ES-I3 (cell line): ENCODE data around the gene MYL12B.
"Not testable (repeated sequence)": the region's sequence is repeated elsewhere in the genome, so short reads cannot be mapped to it uniquely, and the experiment has no call there.

Experiments used
- H3K36me3 ChIP-seq: 2 replicates; pipeline ENCODE4 v1.6.1; 2013; ENCODE audit warnings: mild to moderate bottlenecking, low read length, control low read depth, moderate library complexity; ENCODE audit not compliant: insufficient read depth
- H3K4me1 ChIP-seq: 2 replicates; pipeline ENCODE4 v1.6.1; 2013; ENCODE audit warnings: mild to moderate bottlenecking, control low read depth, low read length; ENCODE audit not compliant: insufficient read depth
- H3K9ac ChIP-seq: 2 replicates; pipeline ENCODE4 v1.6.1; 2013; ENCODE audit warnings: low read depth, mild to moderate bottlenecking, low read length, moderate library complexity
- H3K9me3 ChIP-seq: 2 replicates; pipeline ENCODE4 v1.6.1; 2013; ENCODE audit warnings: mild to moderate bottlenecking, low read length, moderate library complexity; ENCODE audit not compliant: control insufficient read depth, insufficient read depth

Gene MYL12B

GRCh38 chr18:3262234-3263131 is 550 bp downstream of the MYL12B start:
- peaks cover 21% of the 10 kb centered on the region for H3K4me1 ChIP-seq
- H3K9ac ChIP-seq, result peak overlapping the region; percentile 75
- H3K9me3 ChIP-seq, result no peaks in the 10 kb centered on the region
- H3K36me3 ChIP-seq, result no peaks in the 10 kb centered on the region

GRCh38 chr18:3263132-3263700 is 1.3 kb downstream of the MYL12B start:
- H3K9ac ChIP-seq, result peak overlapping the region; percentile 75
- H3K36me3 ChIP-seq, result no peaks in the 10 kb centered on the region
- no peaks in the 10 kb centered on the region for H3K9me3 ChIP-seq
- H3K4me1 ChIP-seq, result peaks cover 24% of the 10 kb centered on the region

GRCh38 chr18:3264362-3264761 is 2.4 kb downstream of the MYL12B start:
- H3K9me3 ChIP-seq, result no peaks in the 10 kb centered on the region
- H3K36me3 ChIP-seq, result no peaks in the 10 kb centered on the region
- H3K9ac ChIP-seq, result no peak overlapping the region
- peaks cover 36% of the 10 kb centered on the region for H3K4me1 ChIP-seq

GRCh38 chr18:3265564-3266033 is 3.7 kb downstream of the MYL12B start:
- H3K9ac ChIP-seq, result no peak overlapping the region
- H3K9me3 ChIP-seq, result no peaks in the 10 kb centered on the region
- no peaks in the 10 kb centered on the region for H3K36me3 ChIP-seq
- H3K4me1 ChIP-seq, result peaks cover 37% of the 10 kb centered on the region

- H3K36me3 ChIP-seq, result no peaks in the 10 kb centered on the region
- no peak overlapping the region for H3K9ac ChIP-seq
- no peaks in the 10 kb centered on the region for H3K9me3 ChIP-seq
- peaks cover 37% of the 10 kb centered on the region for H3K4me1 ChIP-seq
Observed at GRCh38 chr18:3266062-3266608, 4.2 kb downstream of the MYL12B start.

- Histone ChIP-seq H3K9ac (no peak overlapping the region), H3K36me3 (no peaks in the 10 kb centered on the region; the same call in none of the 2 replicates), H3K4me1 (peaks cover 37% of the 10 kb centered on the region), H3K9me3 (no peaks in the 10 kb centered on the region)
Observed at GRCh38 chr18:3268306-3268705, 6.4 kb downstream of the MYL12B start.

- Histone ChIP-seq H3K9me3 (no peaks in the 10 kb centered on the region), H3K36me3 (peaks cover 3% of the 10 kb centered on the region), H3K9ac (no peak overlapping the region), H3K4me1 (peaks cover 33% of the 10 kb centered on the region)
Observed at GRCh38 chr18:3269241-3269913, 7.4 kb downstream of the MYL12B start.

- Histone ChIP-seq H3K36me3 (peaks cover 3% of the 10 kb centered on the region), H3K9ac (no peak overlapping the region), H3K9me3 (no peaks in the 10 kb centered on the region), H3K4me1 (peaks cover 32% of the 10 kb centered on the region)
Observed at GRCh38 chr18:3269914-3270299, 8.0 kb downstream of the MYL12B start.

GRCh38 chr18:3273042-3273441 is 11.1 kb downstream of the MYL12B start:
- H3K9ac ChIP-seq, result no peak overlapping the region
- peaks cover 8% of the 10 kb centered on the region for H3K36me3 ChIP-seq
- peaks cover 22% of the 10 kb centered on the region for H3K4me1 ChIP-seq
- no peaks in the 10 kb centered on the region for H3K9me3 ChIP-seq

- H3K36me3 ChIP-seq, result not testable (repeated sequence)
Observed at GRCh38 chr18:3277643-3278213, 15.8 kb downstream of the MYL12B start.

GRCh38 chr18:3279201-3280185 is 17.6 kb downstream of the MYL12B start:
- H3K4me1 ChIP-seq, result peaks cover 18% of the 10 kb centered on the region; the same call in 1 of the 2 replicates
- no peak overlapping the region for H3K9ac ChIP-seq
- H3K9me3 ChIP-seq, result no peaks in the 10 kb centered on the region
- H3K36me3 ChIP-seq, result peaks cover 5% of the 10 kb centered on the region

More at GRCh38 chr18:3277643-3278213, 15.8 kb downstream of the MYL12B start:
- H3K4me1 ChIP-seq, result peaks cover 18% of the 10 kb centered on the region; the same call in 1 of the 2 replicates
- H3K9me3 ChIP-seq, H3K9ac ChIP-seq: not testable (repeated sequence)

GRCh38 chr18:3281456-3282400 is 19.8 kb downstream of the MYL12B start:
- Histone ChIP-seq H3K9ac (no peak overlapping the region), H3K36me3 (peaks cover 3% of the 10 kb centered on the region), H3K9me3 (no peaks in the 10 kb centered on the region), H3K4me1 (peaks cover 18% of the 10 kb centered on the region; the same call in 1 of the 2 replicates)
